BLaER1 (cell line): ENCODE data around the gene NFKBIA.
A peak's percentile ranks its signal among the peaks of the same experiment; 100 is the strongest.
"Not testable (repeated sequence)": the region's sequence is repeated elsewhere in the genome, so short reads cannot be mapped to it uniquely, and the experiment has no call there.

Source experiments
- H3K27ac ChIP-seq: shearing (Covaris generic); formaldehyde crosslinking; 2 replicates; pipeline ENCODE4 v1.8.1; 2022
- H3K27me3 ChIP-seq: shearing (Covaris generic); formaldehyde crosslinking; 2 replicates; pipeline ENCODE4 v1.8.1; 2022
- H3K36me3 ChIP-seq: shearing (Covaris generic); formaldehyde crosslinking; 2 replicates; pipeline ENCODE4 v1.8.1; 2022
- H3K4me1 ChIP-seq: shearing (Covaris generic); formaldehyde crosslinking; 2 replicates; pipeline ENCODE4 v1.8.1; 2022
- H3K4me2 ChIP-seq: shearing (Covaris generic); formaldehyde crosslinking; 2 replicates; pipeline ENCODE4 v1.8.1; 2022
- H3K4me3 ChIP-seq: shearing (Covaris generic); formaldehyde crosslinking; 2 replicates; pipeline ENCODE4 v1.8.1; 2022
- H3K9ac ChIP-seq: shearing (Covaris generic); formaldehyde crosslinking; 2 replicates; pipeline ENCODE4 v1.8.1; 2022
- H3K9me3 ChIP-seq: shearing (Covaris generic); formaldehyde crosslinking; 2 replicates; pipeline ENCODE4 v1.8.1; 2022
- H4K20me1 ChIP-seq: shearing (Covaris generic); formaldehyde crosslinking; 2 replicates; pipeline ENCODE4 v1.8.1; 2022
- Cebpa-rat ChIP-seq: shearing (Covaris generic); IDR thresholded peaks from 2 replicates; pipeline ENCODE4 v1.8.1; 2022

NFKBIA gene

DNA sequence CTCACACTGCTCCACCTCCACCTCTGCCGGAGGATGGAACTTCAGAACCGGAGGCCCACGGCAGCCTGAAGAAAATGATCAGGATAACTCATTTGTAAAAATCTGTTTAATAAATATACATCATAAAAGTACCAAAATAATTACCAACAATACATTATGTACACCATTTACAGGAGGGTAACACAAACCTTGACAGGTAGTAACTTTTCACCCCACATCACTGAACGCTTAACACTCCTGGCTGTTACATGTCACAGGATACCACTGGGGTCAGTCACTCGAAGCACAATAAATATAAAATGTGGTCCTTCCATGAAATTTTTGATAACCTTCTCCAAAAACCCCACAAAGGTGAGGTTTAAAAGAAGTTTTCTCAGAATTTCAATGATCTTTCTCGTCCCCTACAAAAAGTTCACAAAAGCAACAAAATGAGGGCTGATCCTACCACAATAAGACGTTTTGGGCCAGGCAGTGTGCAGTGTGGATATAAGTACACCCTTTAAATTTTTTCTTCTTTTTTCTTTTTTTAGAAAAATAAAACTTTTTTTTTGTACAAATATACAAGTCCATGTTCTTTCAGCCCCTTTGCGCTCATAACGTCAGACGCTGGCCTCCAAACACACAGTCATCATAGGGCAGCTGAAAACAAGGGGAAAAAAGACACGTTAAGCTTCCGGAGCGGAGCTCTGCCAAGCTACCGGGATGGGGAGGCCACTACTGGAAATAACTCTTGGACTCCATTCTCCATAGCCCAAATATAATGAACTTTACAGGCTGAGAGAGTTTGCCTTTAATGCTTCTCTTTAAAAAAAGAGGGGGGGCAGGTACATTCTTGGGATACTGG is 2.9 kb downstream of the NFKBIA start:
- Histone ChIP-seq H3K27me3 (no peaks in the 10 kb centered on the region), H3K9ac (peak overlapping the region; percentile 98), H3K9me3 (no peaks in the 10 kb centered on the region), H3K27ac (peak overlapping the region; percentile 97), H3K36me3 (peaks cover 54% of the 10 kb centered on the region), H4K20me1 (peaks cover 38% of the 10 kb centered on the region), H3K4me2 (peak overlapping the region; percentile 92), H3K4me3 (peak overlapping the region; percentile 89), H3K4me1 (peaks cover 48% of the 10 kb centered on the region)
- no peak for TF ChIP-seq Cebpa-rat

DNA sequence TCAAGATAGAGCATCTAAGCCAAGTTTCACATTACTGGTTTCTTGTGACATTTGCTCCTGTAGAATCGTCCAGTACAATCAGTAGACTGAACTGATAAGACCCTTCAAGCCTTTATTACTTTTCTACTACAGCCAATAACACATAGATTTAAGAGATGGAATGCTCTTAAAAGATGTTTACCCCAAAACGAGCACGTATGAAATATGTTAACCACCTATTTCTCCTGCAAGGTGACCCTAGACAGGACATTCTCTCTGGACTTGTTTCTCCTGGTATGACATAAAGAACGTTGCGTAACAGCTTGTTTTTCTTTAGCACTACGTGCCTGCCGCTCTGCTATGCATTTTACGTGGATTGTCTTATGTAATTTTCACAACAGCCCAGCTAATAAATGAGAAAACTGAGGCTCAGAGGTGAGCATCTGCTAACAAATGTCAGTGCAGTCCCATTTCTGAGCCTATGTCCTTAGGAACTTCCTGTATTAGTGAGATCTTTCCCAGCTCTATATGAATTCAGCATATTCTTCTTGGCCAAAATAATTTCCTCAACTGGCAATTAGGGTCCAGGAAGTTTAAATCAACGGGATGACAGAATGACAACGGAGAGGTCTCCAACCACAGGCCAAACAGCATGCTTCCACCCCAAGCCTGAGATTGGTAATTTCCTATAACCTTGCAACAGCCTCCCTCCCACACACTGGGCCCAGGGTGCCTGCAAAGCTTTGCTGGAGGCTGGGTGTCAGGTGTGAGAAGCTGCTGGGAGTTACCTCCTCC is 3.7 kb downstream of the NFKBIA start:
- Histone ChIP-seq H3K9me3 (no peaks in the 10 kb centered on the region), H3K27ac (no peak overlapping the region), H3K36me3 (peaks cover 54% of the 10 kb centered on the region), H3K4me3 (peak overlapping the region; percentile 89), H3K27me3 (no peaks in the 10 kb centered on the region), H3K4me1 (peaks cover 40% of the 10 kb centered on the region), H3K4me2 (peak overlapping the region; percentile 92), H4K20me1 (peaks cover 38% of the 10 kb centered on the region), H3K9ac (peak overlapping the region; percentile 98)
- TF ChIP-seq Cebpa-rat: peak; percentile 64

DNA sequence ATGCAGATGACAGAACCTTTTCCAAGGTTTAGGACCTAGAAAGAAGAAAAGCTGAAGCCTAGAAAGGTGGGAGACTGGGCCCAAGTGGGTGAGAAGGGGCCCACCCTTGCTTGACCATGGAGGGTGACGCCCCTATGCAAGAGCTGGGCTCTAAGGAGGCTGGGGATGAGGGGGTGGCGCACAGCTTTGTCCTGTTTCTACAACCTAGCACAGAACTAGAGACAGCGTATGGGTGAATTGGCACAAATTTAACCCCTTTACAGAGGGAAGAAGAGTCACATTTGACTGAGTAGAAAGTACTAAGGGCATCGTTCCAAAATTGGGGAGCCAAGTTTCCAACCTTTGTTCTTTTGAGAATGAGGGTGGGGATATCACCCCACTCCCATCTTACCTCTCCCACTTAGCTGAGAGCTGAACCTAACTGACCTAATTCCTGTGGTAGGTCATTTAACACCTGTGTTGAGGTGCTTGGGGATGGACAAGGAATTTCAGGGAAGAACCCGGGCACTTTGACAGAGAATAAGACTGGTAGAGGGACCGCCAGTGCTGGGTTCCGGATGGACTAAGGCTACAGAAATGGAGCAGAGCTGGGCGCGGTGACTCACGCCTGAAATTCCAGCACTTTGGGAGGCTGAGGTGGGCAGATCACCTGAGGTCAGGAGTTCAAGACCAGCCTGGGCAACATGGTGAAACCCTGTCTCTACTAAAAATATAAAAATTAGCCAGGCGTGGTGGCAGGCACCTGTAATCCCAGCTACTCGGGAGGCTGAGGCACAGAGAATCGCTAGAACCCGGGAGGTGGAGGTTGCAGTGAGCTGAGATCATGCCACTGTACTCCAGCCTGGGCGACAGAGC is 5.2 kb downstream of the NFKBIA start:
- Histone ChIP-seq H3K27me3 (no peaks in the 10 kb centered on the region), H3K4me3 (no peak overlapping the region), H3K27ac (no peak overlapping the region), H3K4me2 (no peak overlapping the region), H3K9me3 (no peaks in the 10 kb centered on the region), H3K4me1 (peaks cover 34% of the 10 kb centered on the region), H4K20me1 (peaks cover 38% of the 10 kb centered on the region), H3K9ac (no peak overlapping the region), H3K36me3 (peaks cover 54% of the 10 kb centered on the region)
- TF ChIP-seq Cebpa-rat: no peak

DNA sequence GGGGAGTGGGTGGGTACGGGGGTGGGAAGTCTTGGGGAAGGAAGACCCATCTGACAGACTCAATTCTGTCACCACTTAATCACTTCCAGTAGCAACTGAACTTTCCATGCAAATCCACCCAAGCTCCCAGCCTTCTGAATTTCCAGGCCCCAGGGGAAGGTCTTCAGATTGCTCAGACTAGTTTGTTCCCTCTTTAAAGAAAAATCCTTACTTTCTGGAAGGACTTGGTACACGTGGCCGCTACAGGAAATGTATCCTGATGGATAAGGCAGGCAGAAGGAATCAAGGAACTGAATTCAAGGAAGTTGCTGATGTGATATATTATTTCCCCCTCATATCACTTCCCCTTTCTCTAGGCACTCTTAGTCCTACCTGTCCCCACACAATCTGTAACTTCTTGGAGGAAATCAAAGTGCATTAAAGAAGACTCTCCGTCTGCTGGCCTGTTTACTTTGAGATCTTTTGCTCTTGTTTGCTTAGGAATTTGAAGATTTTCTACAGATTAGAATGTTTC is 6.4 kb downstream of the NFKBIA start:
- H3K9ac ChIP-seq: no peak overlapping the region
- H4K20me1 ChIP-seq: peaks cover 31% of the 10 kb centered on the region
- TF ChIP-seq Cebpa-rat: no peak
- H3K4me3 ChIP-seq: no peak overlapping the region
- no peak overlapping the region for H3K27ac ChIP-seq
- peaks cover 31% of the 10 kb centered on the region for H3K4me1 ChIP-seq
- no peak overlapping the region for H3K4me2 ChIP-seq
- H3K27me3 ChIP-seq: no peaks in the 10 kb centered on the region
- H3K36me3 ChIP-seq: peaks cover 48% of the 10 kb centered on the region
- H3K9me3 ChIP-seq: no peaks in the 10 kb centered on the region

DNA sequence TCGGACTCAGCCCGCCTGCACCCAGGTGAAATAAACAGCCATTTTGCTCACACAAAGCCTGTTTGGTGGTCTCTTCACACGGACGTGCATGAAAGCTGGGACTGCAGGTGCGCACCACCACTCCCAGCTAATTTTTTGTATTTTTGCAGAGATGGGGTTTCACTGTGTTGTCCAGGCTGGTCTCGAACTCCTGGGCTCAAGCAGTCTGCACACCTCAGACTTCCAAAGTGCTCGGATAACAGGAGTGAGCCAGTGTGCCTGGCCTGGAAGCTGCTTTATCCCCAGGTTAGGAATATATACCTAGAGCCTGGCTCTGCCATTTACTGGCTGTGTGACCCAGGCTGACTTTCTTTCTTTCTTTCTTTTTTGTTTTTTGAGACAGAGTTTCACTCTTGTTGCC is 7.9 kb downstream of the NFKBIA start:
- H3K27me3 ChIP-seq, H3K27ac ChIP-seq, H3K4me2 ChIP-seq, H3K4me3 ChIP-seq, H3K9me3 ChIP-seq, H3K9ac ChIP-seq: not testable (repeated sequence)
- H3K4me1 ChIP-seq: peaks cover 15% of the 10 kb centered on the region
- H4K20me1 ChIP-seq: peaks cover 16% of the 10 kb centered on the region
- peaks cover 33% of the 10 kb centered on the region for H3K36me3 ChIP-seq

DNA sequence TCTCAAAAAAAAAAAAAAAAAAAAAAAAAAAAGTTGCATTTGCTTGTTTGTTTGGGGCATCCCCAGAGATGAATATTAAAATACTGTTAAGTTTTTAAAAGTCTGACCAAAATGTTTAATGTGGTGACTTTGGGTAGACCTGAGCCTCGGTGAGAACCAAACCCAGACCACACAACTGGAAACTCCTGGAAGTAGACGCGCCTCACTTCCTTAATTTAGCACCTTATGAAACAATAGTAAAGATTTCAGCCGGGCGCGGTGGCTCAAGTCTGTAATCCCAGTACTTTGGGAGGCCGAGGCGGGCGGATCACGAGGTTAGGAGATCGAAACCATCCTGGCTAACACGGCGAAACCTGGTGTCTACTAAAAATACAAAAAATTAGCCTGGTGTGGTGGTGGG is 9.3 kb downstream of the NFKBIA start:
- Histone ChIP-seq H4K20me1 (peaks cover 3% of the 10 kb centered on the region), H3K9me3 (no peaks in the 10 kb centered on the region), H3K36me3 (peaks cover 20% of the 10 kb centered on the region), H3K27me3 (no peaks in the 10 kb centered on the region), H3K4me2 (no peak overlapping the region), H3K27ac (no peak overlapping the region), H3K4me3 (no peak overlapping the region), H3K4me1 (0 out of 2 replicates have a peak, but pooled peaks cover 2% of the 10 kb centered on the region), H3K9ac (no peak overlapping the region)
- no peak for TF ChIP-seq Cebpa-rat

DNA sequence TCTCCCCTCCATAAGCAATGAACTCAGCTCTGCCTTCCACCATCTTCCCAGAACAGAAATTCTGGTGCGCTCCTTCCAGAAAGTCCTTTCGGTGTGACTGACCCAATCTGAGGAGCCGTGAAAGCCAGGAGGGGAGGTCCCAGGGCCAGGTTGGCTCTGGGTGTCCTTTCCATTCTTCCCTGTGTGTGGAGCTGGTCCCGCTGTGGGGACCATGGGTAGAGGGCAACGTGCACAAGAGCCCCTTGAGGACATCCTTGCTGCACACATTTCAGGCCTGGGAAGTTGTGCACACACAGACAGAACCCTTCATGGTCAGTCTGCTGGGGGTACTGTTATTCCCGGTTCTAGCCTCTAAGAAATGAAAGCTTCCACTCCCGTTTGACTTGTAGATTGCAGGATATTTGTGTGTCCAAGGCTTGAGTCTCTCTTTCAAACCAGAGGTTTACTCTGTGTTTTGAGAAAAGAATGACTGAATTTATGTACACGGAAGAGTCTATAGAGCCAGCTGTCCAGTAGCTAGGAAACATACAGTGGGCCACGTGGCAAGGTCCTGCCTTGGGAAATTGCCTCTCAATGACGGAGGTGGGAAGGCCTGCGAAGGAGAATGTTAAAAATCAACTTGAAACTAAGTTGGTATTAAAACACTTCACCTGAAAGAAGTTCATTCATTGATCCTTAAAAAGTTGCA is 10.1 kb downstream of the NFKBIA start:
- no peak overlapping the region for H3K4me2 ChIP-seq
- H3K4me1 ChIP-seq: no peaks in the 10 kb centered on the region
- peaks cover 12% of the 10 kb centered on the region; the same call in 1 of the 2 replicates for H3K36me3 ChIP-seq
- no peak overlapping the region for H3K4me3 ChIP-seq
- no peaks in the 10 kb centered on the region for H3K27me3 ChIP-seq
- TF ChIP-seq Cebpa-rat: no peak
- H3K9ac ChIP-seq: no peak overlapping the region
- no peaks in the 10 kb centered on the region for H3K9me3 ChIP-seq
- H4K20me1 ChIP-seq: no peaks in the 10 kb centered on the region
- no peak overlapping the region for H3K27ac ChIP-seq

DNA sequence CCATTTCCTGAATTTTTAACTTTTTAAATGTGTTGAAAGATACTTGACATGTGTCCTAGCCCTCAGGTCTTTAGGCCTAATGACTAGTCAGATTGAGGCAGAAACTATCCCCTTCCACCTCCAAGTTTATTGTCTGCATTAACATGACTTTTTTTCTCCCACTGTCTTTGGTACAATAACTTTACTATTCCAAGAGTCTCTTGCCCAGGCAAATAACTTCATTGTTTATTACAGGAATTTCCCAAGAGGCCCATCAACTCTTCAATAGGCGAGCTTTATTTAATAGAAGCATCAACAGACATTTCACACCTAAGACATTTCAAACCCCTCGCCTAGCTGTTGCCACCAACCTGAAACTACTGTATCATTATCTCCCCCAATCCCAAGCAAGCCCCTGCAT is 10.7 kb downstream of the NFKBIA start:
- no peaks in the 10 kb centered on the region for H3K9me3 ChIP-seq
- H4K20me1 ChIP-seq: no peaks in the 10 kb centered on the region

DNA sequence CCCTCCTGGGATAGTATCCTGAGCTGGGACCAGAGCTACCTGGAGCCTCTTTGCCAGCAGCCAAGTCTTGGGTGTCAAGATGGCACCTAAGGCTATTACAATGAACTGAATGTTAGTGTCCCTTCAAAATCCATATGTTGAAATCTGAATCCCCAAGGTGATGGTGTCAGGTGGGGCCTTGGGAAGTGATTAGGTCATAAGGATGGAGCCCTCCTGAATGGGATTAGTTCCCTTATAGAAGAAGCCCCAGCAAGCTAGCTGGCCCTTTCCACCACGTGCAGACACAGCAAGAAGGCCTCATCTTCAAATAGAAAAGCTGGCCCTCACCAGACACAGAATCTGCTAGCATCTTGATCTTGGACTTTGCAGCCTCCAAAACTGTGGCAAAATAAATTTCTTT is 12.4 kb downstream of the NFKBIA start:
- H3K9me3 ChIP-seq: no peaks in the 10 kb centered on the region
- no peak overlapping the region for H3K27ac ChIP-seq
- no peaks in the 10 kb centered on the region for H3K27me3 ChIP-seq
- no peaks in the 10 kb centered on the region for H4K20me1 ChIP-seq
- H3K4me1 ChIP-seq: no peaks in the 10 kb centered on the region
- no peak for TF ChIP-seq Cebpa-rat
- H3K36me3 ChIP-seq: no peaks in the 10 kb centered on the region
- H3K4me3 ChIP-seq: no peak overlapping the region
- no peak overlapping the region for H3K4me2 ChIP-seq
- no peak overlapping the region for H3K9ac ChIP-seq

More for the DNA sequence above, 10.7 kb downstream of the NFKBIA start:
- no peak for TF ChIP-seq Cebpa-rat
- Histone ChIP-seq H3K27ac (no peak overlapping the region), H3K4me1 (no peaks in the 10 kb centered on the region), H3K9ac (no peak overlapping the region), H3K27me3 (no peaks in the 10 kb centered on the region), H3K4me2 (no peak overlapping the region), H3K4me3 (no peak overlapping the region), H3K36me3 (0 out of 2 replicates have a peak, but pooled peaks cover 5% of the 10 kb centered on the region)
